Lower leg skin (tissue), 3 donors: ENCODE data around the gene DOK5.

Source experiments
- CTCF ChIP-seq, 3 donors: fragments of 450-650 bp; IDR thresholded peaks; one replicate each; pipeline ENCODE4 v1.5.1; 2016; ENCODE audit warnings: antibody characterized with exemption in 3 of 3, mild to moderate bottlenecking in 3 of 3, moderate library complexity in 2 of 3
- POLR2A ChIP-seq, 2 donors: fragments of 450-650 bp; IDR thresholded peaks; one replicate each; pipeline ENCODE4 v1.6.1; 2016 to 2017; ENCODE audit warnings: antibody characterized with exemption in 2 of 2, mild to moderate bottlenecking in 1 of 2, moderate library complexity in 1 of 2

GRCh38 chr20:54565255-54565654, 89.9 kb downstream of the DOK5 start:
- TF ChIP-seq CTCF (IDR thresholded peaks at IDR 0.05) (no peak), POLR2A (IDR thresholded peaks at IDR 0.05) (no peak)
